Right lobe of liver (tissue), 6 donors: ENCODE measurements around the gene TNIP3. TPM values are rescaled to one million over a fixed set of nuclear protein-coding genes. Genes with fewer than 3 reads are reported as not detected.
A peak's percentile ranks its signal among the peaks of the same experiment; 100 is the strongest.

ENCODE experiments used
- ATAC-seq, 4 donors: fragments of 200-7000 bp; cut with Tn5 transposase; one replicate each; pipeline ENCODE4 v1.9.1; 2020; ENCODE audit warnings: mild to moderate bottlenecking in 4 of 4, moderate library complexity in 4 of 4
- DNase-seq, 3 donors: peaks; one replicate each; pipeline ENCODE4 v3.0.0-alpha.2; 2020
- H3K27ac ChIP-seq, 3 donors: fragments of 200-600 bp; one replicate each; pipeline ENCODE4 v1.8.0; 2022
- H3K27me3 ChIP-seq, 2 donors: fragments of 200-600 bp; one replicate each; pipeline ENCODE4 v1.8.0; 2022
- H3K36me3 ChIP-seq, 4 donors: fragments of 200-600 bp; sonication (generic) in 1 of 4; one replicate each; pipeline versions ENCODE4 v1.5.1 to v1.8.0; 2017 to 2022; ENCODE audit warnings: control low read depth in 1 of 4
- H3K4me1 ChIP-seq, 4 donors: fragments of 200-600 bp; sonication (generic) in 1 of 4; one replicate each; pipeline versions ENCODE4 v1.5.1 to v1.8.0; 2017 to 2022; ENCODE audit warnings: control low read depth in 1 of 4
- H3K4me3 ChIP-seq, 3 donors: fragments of 200-600 bp; one replicate each; pipeline ENCODE4 v1.8.0; 2022
- H3K9me3 ChIP-seq, 4 donors: fragments of 200-600 bp; sonication (generic) in 1 of 4; one replicate each; pipeline versions ENCODE4 v1.5.1 to v1.8.0; 2017 to 2022; ENCODE audit warnings: control low read depth in 1 of 4
- CTCF ChIP-seq, 4 donors: fragments of 200-600 bp in 3 of 4; fragments of 450-650 bp in 1 of 4; IDR thresholded peaks; one replicate each; pipeline versions ENCODE4 v1.5.1 to v1.8.0; 2016 to 2022; ENCODE audit warnings: antibody characterized with exemption in 4 of 4, mild to moderate bottlenecking in 2 of 4
- POLR2A ChIP-seq: fragments of 450-650 bp; IDR thresholded peaks from one replicate; pipeline ENCODE4 v1.6.1; 2017; ENCODE audit warnings: antibody characterized with exemption, mild to moderate bottlenecking
- WGBS: methylation state at CpG from one replicate; pipeline ENCODE4 v1.1.6; 2018; ENCODE audit warnings: low coverage, low lambda C conversion rate; ENCODE audit not compliant: insufficient coverage; ENCODE audit errors: missing lambda C conversion rate; 5-methylcytosine and 5-hydroxymethylcytosine counted together
- intact Hi-C, 2 donors: fragments of 100-400 bp; cut with DNase I; formaldehyde crosslinking; loops; one replicate each; pipeline versions ENCODE4 v1.11.2 to v1.14.1; 2022
- total RNA-seq, 6 experiments: library from RNA; depleted of rRNA in 2 of 6; stranded (reverse); fragments of >200 nt in 2 of 6; fragmentation: NEBNext Ultra II Directional in 3 of 6; extraction: Animal tissue kit (Norgen Biotek cat#: 25700) in 3 of 6; gene quantifications; one replicate each; pipeline versions ENCODE4 v1.1.0 to v1.2.4, GENCODE V29; 2016 to 2023
- donor health status: DM: no; HTN: yes; CAD: no.
- donor health status: DM: no; HTN: no; CAD: no.
- donor health status: DM: no; HTN: no; CAD: no.
- donor health status: DM: no; HTN: yes; CAD: no.
- donor health status: DM: no; HTN: yes; CAD: no.

Gene TNIP3
- total RNA-seq, 6 experiments from 2014 or later = 0.06 TPM; not detected in 5

GRCh38 chr4:121200795-121201472 is 36.8 kb upstream of the TNIP3 start:
- Histone ChIP-seq H3K27me3 (no peaks in the 10 kb centered on the region), H3K27ac (no peak overlapping the region), H3K4me3 (no peak overlapping the region), H3K36me3 (no peaks in the 10 kb centered on the region), H3K4me1 (no peaks in the 10 kb centered on the region), H3K9me3 (no peaks in the 10 kb centered on the region)
- ATAC-seq (peak in 3 of 4 donors; percentile 17 to 71 (median 43)), DNase-seq (no peak)
- TF ChIP-seq CTCF (IDR thresholded peaks at IDR 0.05) (no peak), POLR2A (no peak)
- 61% methylated on average over 3 of the region's 3 CpGs for WGBS
- intact Hi-C loops = no loop called here

- Histone ChIP-seq H3K27ac (no peak overlapping the region), H3K27me3 (no peaks in the 10 kb centered on the region), H3K9me3 (no peaks in the 10 kb centered on the region), H3K4me1 (no peaks in the 10 kb centered on the region), H3K4me3 (no peak overlapping the region), H3K36me3 (no peaks in the 10 kb centered on the region)
- 42% methylated on average over 8 of the region's 10 CpGs for WGBS
- no peak for TF ChIP-seq CTCF (IDR thresholded peaks at IDR 0.05)
- TF ChIP-seq POLR2A = no peak
- intact Hi-C loops = loop anchor here in 1 of 2 donors (10.0 kb wide), 1 partner anchor 45 kb away; no protein-coding TSS in a partner anchor
- ATAC-seq (peak in 3 of 4 donors; percentile 40 to 46 (median 44)), DNase-seq (no peak)
Measured at GRCh38 chr4:121199742-121200561, 35.8 kb upstream of the TNIP3 start.

- Histone ChIP-seq H3K9me3 (no peaks in the 10 kb centered on the region), H3K27ac (no peak overlapping the region), H3K36me3 (no peaks in the 10 kb centered on the region), H3K4me3 (no peak overlapping the region), H3K4me1 (no peaks in the 10 kb centered on the region), H3K27me3 (no peaks in the 10 kb centered on the region)
- no peak for DNase-seq
- intact Hi-C loops = loop anchor here in 1 of 2 donors (10.0 kb wide), 1 partner anchor 47 kb away; no protein-coding TSS in a partner anchor
- ATAC-seq = no peak
- TF ChIP-seq POLR2A (no peak), CTCF (IDR thresholded peaks at IDR 0.05) (no peak)
Measured at GRCh38 chr4:121198251-121198650, 34.1 kb upstream of the TNIP3 start.

- H3K27ac ChIP-seq = no peak overlapping the region
- H3K4me1 ChIP-seq = no peaks in the 10 kb centered on the region
- TF ChIP-seq CTCF (IDR thresholded peaks at IDR 0.05) = no peak
- TF ChIP-seq POLR2A = no peak
- WGBS = 49% methylated on average over 2 of the region's 2 CpGs
- ATAC-seq (no peak), DNase-seq (no peak)
- no peaks in the 10 kb centered on the region for H3K27me3 ChIP-seq
- no peaks in the 10 kb centered on the region for H3K36me3 ChIP-seq
- H3K9me3 ChIP-seq = no peaks in the 10 kb centered on the region
- intact Hi-C loops = loop anchor here in 1 of 2 donors (10.0 kb wide), 1 partner anchor 49 kb away; no protein-coding TSS in a partner anchor
- no peak overlapping the region for H3K4me3 ChIP-seq
Measured at GRCh38 chr4:121195649-121196048, 31.5 kb upstream of the TNIP3 start.
